ENCODE results near the gene RAB40C.

Gene RAB40C

DNA sequence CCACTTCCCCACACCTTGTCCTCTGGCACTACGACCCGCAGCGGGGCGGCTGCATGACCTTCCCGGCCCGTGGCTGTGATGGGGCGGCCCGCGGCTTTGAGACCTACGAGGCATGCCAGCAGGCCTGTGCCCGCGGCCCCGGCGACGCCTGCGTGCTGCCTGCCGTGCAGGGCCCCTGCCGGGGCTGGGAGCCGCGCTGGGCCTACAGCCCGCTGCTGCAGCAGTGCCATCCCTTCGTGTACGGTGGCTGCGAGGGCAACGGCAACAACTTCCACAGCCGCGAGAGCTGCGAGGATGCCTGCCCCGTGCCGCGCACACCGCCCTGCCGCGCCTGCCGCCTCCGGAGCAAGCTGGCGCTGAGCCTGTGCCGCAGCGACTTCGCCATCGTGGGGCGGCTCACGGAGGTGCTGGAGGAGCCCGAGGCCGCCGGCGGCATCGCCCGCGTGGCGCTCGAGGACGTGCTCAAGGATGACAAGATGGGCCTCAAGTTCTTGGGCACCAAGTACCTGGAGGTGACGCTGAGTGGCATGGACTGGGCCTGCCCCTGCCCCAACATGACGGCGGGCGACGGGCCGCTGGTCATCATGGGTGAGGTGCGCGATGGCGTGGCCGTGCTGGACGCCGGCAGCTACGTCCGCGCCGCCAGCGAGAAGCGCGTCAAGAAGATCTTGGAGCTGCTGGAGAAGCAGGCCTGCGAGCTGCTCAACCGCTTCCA, 43.6 kb downstream of the RAB40C start:
- no peak for DNase-seq

DNA sequence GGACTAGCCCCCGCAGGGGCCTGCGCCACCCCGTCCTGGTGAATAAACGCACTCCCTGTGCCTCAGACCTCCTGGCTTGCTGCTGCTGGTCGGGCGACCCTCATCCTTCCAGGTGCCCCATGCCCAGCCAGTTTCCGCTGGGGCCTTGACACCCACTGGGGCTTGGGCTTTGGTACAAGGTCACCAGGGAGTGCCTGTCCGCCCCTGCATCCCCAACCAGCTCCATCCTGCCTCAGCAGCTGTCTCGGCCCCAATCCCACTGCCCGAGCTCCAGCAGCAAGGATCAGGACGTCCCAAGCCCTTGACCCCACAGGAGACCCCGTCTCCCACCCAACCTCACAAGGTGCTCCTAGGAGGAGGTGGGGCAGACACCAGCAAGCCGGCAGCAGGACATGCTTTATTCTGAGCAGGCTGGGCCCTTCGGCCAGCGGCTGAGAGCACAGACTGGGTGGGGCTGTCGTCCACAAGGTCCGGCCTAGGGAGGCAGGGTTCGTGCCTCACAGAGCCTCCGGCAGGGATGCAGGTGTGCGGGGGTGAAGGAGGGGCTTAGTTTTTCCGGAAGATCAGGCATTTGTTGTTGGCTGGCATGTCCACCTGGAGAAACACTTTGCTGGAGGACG, 44.3 kb downstream of the RAB40C start:
- DNase-seq = no peak

DNA sequence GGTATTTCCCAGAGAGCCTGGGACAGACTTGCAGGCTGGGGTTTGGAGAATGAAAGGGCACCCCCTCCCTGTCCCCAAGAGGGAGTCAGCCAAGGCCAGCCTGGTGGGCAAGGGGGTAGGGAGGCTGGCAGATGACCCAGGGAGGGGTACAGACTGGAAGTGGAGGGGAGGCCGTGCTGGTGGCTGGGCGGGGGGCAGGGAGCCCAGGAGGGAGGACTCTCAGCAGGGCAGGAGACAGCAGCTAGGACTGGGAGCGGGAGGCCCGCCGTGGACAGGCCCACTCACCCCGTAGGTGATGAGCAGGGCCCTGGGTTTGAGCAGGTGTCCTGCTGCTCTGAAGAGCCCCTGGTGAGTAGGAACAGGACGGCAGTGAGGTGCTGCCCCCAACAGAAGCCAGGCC, 45.1 kb downstream of the RAB40C start:
- no peak for DNase-seq

DNA sequence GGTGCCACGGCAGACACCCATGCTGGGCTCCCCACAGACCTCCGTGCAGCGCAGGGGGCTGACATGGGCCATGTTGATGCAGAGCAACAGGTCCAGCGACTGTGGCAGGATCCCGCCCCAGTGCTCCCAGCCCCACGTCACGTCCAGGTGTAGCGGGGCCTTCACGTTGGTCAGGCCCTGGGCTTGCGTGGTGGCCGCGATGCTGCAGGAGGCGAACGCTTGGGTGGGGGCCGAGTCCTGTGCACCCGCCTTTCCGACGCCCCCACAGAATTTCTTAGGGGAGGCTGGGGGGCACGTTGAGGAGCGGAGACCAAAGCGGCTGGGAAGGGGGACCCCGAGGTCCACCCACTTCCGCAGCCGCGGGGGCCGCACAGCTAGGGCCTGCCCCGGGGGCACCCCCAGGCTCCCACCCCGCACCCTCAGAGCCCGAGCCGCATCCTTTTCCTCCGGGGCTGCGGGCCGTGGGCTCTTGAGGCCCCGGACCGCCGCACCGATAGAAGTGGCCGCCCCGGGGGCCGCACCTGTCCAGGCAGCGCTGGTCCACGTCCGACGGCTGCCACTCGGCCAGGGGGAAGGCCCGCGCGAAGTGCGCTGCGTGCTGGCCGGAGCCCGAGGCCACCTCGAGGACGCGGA, 45.8 kb downstream of the RAB40C start:
- DNase-seq = no peak

DNA sequence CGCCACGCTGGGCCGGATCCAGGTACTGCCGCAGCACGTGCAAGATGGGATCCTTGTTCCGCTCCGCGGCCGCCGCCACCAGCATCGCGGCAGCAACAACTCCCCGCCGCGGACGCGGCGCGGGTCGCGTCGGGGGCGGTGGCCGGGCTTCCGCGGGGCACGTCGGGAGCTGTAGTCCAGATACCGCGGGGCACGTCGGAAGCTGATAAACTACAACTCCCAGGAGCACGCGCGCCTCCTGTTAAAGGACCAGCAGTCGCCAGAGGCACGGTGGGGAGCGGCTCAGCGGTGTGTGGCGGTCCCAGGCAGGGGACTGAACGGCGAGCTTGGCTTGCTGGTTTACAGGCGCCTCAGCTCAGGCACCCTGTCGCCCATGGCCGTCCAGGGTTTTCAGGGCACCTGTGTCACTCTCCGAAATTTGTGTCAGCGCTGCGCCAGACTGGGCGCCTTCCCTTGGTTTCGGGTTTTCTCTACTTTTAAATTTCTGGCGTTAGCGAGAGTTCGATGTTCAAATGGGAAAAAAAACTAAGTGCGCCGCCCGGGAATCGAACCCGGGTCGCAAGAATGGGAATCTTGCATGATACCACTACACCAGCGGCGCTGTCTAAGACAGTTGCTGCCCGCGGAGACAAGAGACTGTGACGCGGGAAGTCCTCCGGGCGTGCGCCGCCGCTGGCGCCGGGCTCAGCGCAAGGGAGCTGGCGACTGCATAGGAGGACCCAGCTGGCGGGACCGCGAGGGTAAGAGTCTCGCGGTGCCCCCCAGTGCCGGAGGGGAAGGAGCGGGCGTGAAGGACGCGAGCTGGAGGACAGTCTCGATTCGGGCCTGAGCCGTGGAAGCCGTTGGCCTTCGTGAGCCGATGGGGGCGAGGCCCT, 46.6 kb downstream of the RAB40C start, which contains the start of gene METTL26:
Gene METTL26, minus strand, starts transcription at position 100 of the 875 bp plus-strand sequence. Its CDS starts 15 bp downstream, at position 85.
- DNase-seq = peak; percentile 98

DNA sequence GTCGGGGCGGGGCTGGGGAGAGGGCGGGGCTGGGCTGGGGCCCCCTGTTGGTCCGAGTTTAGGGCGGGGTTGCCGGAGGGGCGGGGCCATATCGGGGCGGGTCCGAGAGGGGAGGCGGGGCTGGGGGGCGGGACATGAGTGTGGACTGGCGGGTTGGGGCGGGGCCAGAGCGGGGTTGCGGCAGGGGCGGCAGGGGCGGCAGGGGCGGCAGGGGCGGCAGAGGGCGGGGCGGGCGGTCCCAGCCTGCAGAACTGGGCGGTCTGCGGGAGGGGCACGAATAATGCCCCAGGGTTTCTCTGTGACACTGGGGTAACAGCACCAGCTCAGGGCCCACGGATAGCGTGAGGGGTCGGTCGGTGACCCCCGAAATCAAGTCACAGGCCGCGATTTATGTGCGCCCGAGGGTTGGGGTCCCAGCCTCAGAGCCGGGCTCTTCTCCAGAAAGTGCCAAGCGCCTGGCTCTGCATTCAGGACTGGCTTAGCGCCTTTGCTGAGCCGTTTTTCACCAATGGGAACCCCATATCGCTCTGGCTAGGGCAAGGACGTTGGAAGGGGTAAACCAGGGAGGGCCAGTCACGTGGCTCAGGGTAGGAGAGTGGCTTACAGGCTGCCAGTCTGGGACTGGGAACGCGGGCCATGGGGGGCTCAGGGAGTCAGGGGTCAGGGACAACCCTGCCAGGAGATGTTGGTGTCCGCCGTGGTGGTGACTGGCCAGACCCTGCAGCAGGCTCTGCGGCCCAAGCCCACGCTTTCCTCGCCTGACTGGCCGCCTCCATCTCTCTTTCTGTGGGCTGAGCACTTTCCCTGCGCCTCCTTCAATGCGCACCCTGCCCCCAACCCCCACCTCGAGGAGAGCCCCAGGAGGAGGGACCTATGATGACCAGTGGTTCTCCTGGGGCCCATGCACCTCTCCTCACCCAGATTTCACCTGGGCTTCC, 47.5 kb downstream of the RAB40C start:
- DNase-seq = peak; percentile 91

DNA sequence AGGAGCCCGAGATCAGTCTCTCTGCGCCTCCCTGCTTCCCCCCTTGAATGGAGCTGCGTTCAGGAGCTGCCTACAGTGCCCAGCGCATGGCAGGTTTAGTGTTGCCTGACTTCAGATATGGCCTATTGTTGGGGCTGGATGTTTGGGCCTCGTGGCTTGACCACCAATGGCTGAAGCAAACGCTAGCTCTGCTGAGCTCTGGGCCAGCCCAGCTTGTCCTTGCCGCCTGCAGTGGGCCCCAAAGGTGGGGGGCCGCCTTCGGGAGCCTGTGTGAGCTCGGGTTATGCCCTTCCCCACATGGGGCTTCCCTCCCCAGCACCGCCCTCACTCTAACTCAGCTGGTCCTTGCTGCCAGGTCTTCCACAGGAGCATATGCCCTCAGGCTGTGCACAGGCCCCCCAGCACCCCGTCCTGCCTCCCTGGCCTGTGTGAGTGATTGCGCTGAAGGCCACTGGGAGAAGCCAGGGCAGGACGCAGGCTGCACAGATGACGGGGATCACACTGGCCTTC, 48.2 kb downstream of the RAB40C start:
- no peak for DNase-seq

DNA sequence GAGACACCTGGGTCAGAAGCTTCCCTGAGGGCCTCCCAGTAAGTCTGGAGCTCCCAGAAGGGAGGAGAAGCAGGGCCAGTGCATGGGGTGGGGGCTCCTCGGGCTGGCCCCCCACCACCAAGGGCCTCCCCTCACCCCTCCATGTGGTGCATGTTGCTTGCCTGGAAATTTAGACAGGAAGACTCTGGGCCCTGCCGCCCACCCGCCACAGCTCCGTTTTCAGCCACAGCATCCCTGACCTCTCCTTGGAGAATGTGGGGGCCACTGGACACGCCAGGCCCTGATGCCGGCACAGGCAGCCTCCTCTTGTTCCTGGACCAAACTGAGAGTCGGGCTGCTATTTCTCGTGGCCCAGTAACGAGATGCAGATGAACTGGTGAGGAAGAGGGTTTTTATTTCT, 49.0 kb downstream of the RAB40C start:
- no peak for DNase-seq

DNA sequence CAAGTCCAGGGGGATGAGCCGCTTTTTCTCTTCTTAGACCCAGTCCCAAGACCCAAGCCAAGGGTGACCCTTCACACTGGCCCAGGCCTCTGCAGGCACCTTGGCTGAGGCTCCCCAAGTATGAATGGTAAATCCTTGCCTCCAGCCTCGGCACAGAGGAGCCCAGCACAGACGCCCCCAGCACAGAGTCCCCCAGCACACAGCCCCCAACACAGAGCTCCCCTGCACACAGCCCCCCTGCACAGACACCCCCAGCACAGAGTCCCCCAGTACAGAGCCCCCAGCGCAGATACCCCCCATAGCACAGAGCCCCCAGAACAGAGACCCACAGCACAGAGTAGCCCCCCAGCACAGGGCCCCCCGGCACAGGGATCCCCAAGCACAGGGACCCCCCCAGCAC, 50.7 kb downstream of the RAB40C start:
- DNase-seq = no peak

DNA sequence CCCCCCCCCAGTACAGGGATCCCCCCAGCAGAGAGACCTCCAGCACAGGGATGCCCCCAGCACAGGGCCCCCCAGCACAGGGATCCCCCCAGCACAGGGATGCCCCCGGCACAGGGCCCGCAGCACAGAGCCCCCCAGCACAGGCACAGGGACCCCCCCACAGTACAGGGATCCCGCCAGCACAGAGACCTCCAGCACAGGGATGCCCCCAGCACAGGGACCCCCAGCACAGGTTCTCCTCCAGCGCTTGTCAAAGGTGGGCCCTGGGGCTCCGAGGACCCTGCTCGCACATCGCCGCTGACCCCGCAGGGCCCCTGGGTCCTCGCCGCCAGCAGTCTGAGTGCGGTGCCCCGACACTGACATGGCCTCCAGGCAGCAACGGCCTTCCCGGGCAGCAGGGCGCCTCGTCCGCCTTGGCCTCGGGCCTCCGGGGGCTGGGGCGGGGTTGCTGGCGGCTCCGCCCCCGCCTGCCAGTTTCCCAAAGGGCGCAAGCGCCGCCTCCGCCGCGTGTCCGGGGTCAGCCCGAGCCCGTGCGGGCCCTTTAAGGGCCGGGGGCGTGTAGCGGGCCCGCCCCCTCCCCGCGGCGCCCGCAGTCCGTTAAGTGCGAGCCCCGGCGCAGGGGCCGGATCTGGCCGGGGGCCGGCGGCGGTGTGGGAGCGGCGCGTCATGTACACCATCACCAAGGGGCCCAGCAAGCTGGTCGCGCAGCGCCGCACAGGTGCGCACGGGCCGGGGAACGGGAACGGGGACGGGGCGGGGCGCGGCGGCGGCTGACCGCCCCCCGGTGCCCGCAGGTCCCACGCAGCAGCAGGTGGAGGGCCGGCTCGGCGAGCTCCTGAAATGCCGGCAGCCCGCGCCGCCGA, 51.7 kb downstream of the RAB40C start, which contains the start of gene MCRIP2:
Gene MCRIP2, plus strand, starts transcription at position 503 of the 863 bp plus-strand sequence. Its CDS starts 164 bp downstream, at position 667.
- DNase-seq = peak; percentile 84

DNA sequence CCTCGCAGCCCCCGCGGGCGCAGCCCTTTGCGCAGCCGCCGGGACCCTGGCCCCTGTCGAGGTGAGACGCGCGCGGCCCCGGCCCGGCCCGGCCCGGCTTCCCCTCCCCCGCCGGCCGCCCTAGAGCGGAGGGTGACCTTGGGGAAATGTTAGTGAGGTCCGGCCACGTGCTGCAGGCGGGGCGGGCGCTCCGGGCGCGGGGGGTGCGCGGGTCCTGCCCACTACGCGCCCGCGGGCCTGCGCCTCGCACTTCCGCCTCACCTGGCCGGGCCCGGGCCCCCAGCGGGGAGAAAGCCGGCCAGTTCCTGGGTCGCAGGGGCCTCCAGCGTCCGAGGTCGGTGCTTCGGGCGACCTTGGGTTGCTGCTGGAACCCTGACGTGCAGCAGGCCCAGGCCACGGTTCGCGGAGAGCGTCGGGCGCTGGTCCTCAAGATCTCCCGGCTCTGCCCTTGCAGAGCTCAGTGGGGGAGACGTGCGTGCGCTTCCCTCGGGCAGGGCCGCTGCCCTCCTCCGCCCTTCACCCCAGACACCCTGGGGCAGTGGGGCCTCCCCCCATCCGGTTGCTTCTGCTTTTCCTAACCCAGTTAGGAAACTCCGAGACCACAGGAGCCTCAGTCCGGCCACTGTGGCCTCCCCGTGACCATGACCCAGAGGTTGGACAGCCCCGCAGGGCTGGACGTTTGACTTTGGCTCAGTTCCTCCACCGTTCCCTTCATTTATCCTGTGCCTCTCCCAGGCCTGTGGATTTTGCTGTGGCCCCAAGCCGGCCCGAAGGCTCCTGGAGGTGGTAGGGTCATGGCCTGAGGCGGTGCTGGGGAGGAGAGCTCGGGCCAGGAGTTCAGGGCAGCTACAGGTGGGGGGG, 52.6 kb downstream of the RAB40C start:
- peak; percentile 60 for DNase-seq

DNA sequence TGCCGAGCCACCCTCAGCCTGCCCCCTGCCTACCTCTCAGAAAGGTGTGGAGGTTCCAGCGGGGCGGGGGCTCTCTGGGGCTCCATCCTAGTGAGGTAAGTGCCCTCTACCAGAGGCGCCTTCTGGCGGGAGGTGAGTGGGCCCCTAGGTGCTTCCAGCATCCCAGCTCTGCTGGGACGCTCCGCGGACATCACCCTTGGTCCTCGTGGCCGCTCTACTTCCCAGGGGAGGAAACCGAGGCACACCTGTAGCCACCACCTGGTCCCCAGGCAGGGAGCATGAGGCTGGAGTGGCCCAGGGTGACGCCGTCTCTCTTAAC, 53.1 kb downstream of the RAB40C start:
- DNase-seq = no peak

DNA sequence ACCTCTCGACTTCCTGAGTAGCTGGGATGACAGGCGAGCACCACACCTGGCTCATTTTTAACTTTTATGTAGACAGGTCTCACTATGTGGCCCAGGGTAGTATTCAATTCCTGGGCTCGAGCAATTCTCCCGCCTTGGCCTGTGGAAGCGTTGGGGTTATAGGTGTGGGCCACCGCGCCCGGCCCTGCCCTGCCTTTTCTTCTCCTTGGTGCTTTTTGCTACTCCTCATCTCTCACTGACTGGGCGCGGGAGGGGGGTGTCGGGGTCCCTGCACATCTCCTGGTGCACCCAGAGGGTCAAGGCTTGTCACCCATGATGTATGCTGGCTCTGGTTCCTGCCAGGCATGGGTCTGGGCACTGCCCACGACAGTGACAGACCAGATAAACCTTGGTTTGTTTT, 54.7 kb downstream of the RAB40C start:
- no peak for DNase-seq

DNA sequence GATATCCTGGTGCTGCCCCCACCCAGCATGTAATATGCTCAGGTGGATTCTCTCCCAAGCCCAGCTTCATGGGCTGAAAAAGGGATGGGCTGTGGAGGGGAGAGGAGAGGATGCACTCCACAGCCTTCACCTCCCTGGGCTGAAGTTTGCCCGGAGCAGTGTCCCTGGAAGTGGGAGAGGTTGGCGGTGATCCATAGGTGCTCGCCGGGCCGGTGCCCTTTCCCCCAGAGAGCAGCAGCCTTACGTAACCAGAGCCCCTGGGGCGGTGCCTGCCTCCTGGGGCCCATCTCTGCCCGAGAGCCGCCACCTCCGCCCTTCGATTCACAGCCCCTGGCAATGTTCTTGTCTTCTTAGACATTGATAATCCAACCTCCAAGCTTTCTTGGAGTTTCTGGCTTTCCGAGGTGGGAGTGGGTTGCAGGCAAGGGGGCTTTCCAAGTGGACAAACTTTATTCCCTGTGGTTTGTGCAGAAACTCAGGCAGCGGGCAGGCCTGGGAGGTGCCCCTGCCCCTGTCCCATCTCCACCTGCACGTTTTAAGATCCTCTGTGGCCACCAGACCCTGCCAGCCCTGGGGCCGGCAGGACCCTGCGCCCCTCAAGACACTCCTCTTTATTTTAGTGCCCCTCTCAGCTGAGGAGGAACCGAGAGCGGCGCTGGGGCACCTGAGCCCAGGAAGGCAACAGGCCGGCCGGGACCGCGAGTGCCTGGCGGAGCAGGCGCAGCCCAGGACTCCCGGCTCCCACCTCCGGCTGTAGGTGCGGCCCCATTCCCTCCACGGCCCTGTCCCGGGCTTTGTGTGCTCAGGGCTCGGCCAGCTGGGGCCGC, 56.2 kb downstream of the RAB40C start:
- DNase-seq = no peak

DNA sequence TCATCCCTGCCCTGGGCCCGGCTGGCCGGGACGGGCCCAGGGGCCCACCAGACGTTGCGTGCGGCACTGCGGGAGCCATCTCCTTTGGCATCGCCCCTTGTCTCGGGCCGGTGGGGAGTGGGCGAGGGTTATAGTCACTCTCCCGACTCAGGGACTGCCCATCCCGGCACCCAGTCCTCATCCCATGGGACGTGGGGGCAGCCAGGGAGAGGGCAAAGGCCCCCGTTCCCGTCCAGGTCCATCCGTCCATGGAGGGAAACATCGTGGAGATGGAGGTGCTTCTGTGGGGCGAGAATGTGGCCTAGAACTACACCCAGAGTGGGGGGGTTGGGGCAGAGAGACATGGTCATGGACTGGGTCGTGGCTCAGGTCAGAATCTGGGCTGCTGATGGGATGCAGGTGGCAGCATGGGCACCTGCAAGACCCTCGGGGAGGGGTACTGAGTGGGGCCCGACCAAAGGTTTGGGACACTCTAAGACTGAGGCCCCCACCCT, 56.9 kb downstream of the RAB40C start:
- DNase-seq = no peak

DNA sequence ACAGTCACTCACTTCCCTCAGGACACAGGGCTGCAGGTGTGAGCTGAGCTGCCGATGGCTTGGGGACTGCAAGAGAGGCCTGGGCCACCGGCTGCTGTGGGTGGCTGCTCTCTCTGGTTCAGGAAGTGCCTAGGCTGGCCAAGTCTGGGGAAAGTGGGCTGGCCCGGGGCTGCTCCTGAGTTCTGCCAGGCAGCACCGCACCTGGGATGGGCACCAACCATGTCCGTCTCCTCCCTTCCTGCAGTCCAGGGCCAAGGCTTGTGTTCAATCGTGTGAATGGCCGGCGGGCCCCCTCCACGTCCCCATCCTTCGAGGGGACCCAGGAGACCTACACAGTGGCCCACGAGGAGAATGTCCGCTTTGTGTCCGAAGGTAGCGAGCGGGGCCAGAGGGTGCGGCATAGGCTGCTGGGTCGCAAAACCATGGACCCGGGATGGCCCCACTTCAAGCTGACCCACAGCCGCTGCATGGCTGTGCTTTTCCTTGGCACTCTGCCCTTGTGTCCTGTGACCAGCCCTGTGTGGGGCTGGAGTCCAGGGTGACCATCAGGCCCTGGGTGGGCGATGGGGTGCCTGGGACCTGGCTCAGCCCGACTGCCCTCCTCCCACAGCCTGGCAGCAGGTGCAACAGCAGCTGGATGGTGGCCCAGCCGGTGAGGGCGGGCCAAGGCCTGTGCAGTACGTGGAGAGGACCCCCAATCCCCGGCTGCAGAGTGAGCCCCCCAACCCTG, 57.5 kb downstream of the RAB40C start:
- DNase-seq = no peak

DNA sequence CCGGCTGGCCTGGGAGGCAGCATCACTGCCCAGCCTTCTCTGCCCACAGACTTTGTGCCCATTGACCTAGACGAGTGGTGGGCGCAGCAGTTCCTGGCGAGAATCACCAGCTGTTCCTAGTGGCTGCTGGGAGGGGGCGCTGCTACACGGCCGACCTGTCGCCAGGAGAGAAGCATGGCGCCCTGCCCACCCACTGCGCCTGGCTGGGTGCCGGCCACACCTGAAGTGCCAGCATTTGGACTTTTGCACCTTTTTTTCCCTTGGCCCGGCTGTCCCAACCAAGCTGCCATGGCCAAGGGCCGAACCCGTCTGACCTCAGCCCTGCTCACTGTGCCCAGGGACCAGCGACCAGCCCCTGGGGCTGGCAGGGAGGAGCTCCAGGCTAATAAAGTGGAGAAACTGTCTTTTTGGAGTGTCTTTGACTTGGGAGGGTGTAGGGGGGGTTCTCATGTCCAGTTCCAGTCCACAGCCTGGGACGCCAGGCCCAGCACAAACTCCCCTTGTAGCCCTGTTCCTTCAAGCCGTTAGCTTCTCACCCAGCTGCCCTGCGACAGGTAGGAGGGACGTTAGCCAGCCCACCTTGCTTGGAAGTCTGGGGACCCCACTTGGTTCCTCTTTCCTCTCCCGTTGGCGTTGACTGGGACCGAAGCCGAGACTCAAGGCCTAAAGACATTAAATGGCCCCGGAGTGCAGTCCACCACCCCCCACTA, 58.4 kb downstream of the RAB40C start:
- DNase-seq = peak; percentile 74

Data from stimulated activated CD8-positive, alpha-beta memory T cell treated with anti-CD3 and anti-CD28 coated beads, Interleukin-4, amount 100 ng/mL, for 48 hours (primary cell).